Measurements from ENCODE around the gene ADGRV1. TPM values are rescaled to one million over a fixed set of nuclear protein-coding genes. Genes with fewer than 3 reads are reported as not detected.

Gene ADGRV1
- polyA plus RNA-seq, 1 donor from 2014 or later = 3.7 TPM

- Histone ChIP-seq H2AFZ (ENCODE audit: low read depth, low read length) (no peak overlapping the region), H3K79me2 (replicated peaks; ENCODE audit: insufficient read depth, low read length) (no peaks in the 10 kb centered on the region)
Measured at GRCh38 chr5:91160714-91161285, 602.2 kb downstream of the ADGRV1 start.

More at GRCh38 chr5:91160714-91161285, 602.2 kb downstream of the ADGRV1 start:
- Histone ChIP-seq H3K9me2 (ENCODE audit: insufficient read depth, low read length) (no peaks in the 10 kb centered on the region), H3F3A (ENCODE audit: insufficient read depth, low read length, poor library complexity, severe bottlenecking) (no peaks in the 10 kb centered on the region), H3K9ac (ENCODE audit: low read length) (no peak overlapping the region), H3K27me3 (ENCODE audit: insufficient read depth, low read depth, low read length) (no peaks in the 10 kb centered on the region), H3K4me2 (ENCODE audit: low read length) (no peak overlapping the region), H4K20me1 (ENCODE audit: insufficient read depth) (no peaks in the 10 kb centered on the region), H3K27ac (ENCODE audit: low read length) (no peak overlapping the region), H3K36me3 (ENCODE audit: insufficient read depth, low read length) (no peaks in the 10 kb centered on the region), H3K4me3 (ENCODE audit: low read length) (no peak overlapping the region), H3K9me3 (ENCODE audit: low read length) (no peaks in the 10 kb centered on the region)
- no peak for TF ChIP-seq POLR2AphosphoS5 (IDR thresholded peaks at IDR 0.05)
- no peak for TF ChIP-seq CTCF (IDR thresholded peaks at IDR 0.05; ENCODE audit: poor library complexity, severe bottlenecking)
- no peak for TF ChIP-seq MXI1 (conservative IDR thresholded peaks at IDR 0.05; ENCODE audit: poor library complexity, severe bottlenecking)
- TF ChIP-seq EZH2 (IDR thresholded peaks at IDR 0.05; ENCODE audit: borderline replicate concordance, insufficient read depth, low read length, poor library complexity, severe bottlenecking) = no peak
- TF ChIP-seq EP300 (conservative IDR thresholded peaks at IDR 0.05; ENCODE audit: poor library complexity, severe bottlenecking) = no peak
- TF ChIP-seq REST (IDR thresholded peaks at IDR 0.05; ENCODE audit: borderline replicate concordance) = no peak
- no peak for TF ChIP-seq TAF1 (IDR thresholded peaks at IDR 0.05; ENCODE audit: low read depth)
- TF ChIP-seq SMC3 (conservative IDR thresholded peaks at IDR 0.05; ENCODE audit: poor library complexity) = no peak
- no peak for TF ChIP-seq RAD21 (conservative IDR thresholded peaks at IDR 0.05)

Measured in neural cell (in vitro differentiated cells).